Activated CD4-positive, alpha-beta T cell treated with anti-CD3 and anti-CD28 coated beads for 48 hours (primary cell): ENCODE results near the gene PPP1R2C.

ENCODE experiments used
- DNase-seq: peaks from one replicate; pipeline ENCODE4 v3.0.0-alpha.2; 2020

PPP1R2C gene

GRCh38 chrX:42748067-42748850, 29.7 kb downstream of the PPP1R2C start:
- no peak for DNase-seq

GRCh38 chrX:42746606-42747005, 31.4 kb downstream of the PPP1R2C start:
- no peak for DNase-seq

GRCh38 chrX:42740456-42740855, 37.5 kb downstream of the PPP1R2C start:
- no peak for DNase-seq

- no peak for DNase-seq
Observed at GRCh38 chrX:42739741-42740140, 38.2 kb downstream of the PPP1R2C start.

GRCh38 chrX:42739258-42739657, 38.7 kb downstream of the PPP1R2C start:
- DNase-seq = no peak

- DNase-seq = no peak
Observed at GRCh38 chrX:42738552-42738951, 39.4 kb downstream of the PPP1R2C start.

- DNase-seq = no peak
Observed at GRCh38 chrX:42735250-42735649, 42.7 kb downstream of the PPP1R2C start.

- DNase-seq = no peak
Observed at GRCh38 chrX:42732506-42732905, 45.5 kb downstream of the PPP1R2C start.
